Stimulated activated CD8-positive, alpha-beta memory T cell treated with anti-CD3 and anti-CD28 coated beads, Interleukin-15, amount 100 ng/mL, for 1 hour (primary cell): ENCODE data around the gene GPX4.

ENCODE experiments used
- DNase-seq: peaks from one replicate; pipeline ENCODE4 v3.0.0-alpha.2; 2020; ENCODE audit warnings: low read depth

The GPX4 gene

GRCh38 chr19:1084024-1084868 lies 19.5 kb upstream of the GPX4 start:
- DNase-seq = no peak

GRCh38 chr19:1085053-1085658 lies 18.6 kb upstream of the GPX4 start:
- DNase-seq = no peak

- no peak for DNase-seq
These were observed 17.9 kb upstream of the GPX4 start for GRCh38 chr19:1085676-1086442.

GRCh38 chr19:1086613-1087012 lies 17.2 kb upstream of the GPX4 start:
- DNase-seq = no peak

- no peak for DNase-seq
These were observed 15.9 kb upstream of the GPX4 start for GRCh38 chr19:1087813-1088415.

GRCh38 chr19:1088416-1089010 lies 15.3 kb upstream of the GPX4 start:
- no peak for DNase-seq

- no peak for DNase-seq
These were observed 14.5 kb upstream of the GPX4 start for GRCh38 chr19:1089126-1089771.

- DNase-seq = no peak
These were observed 13.9 kb upstream of the GPX4 start for GRCh38 chr19:1089891-1090290.

- DNase-seq = no peak
These were observed 12.9 kb upstream of the GPX4 start for GRCh38 chr19:1090731-1091543.

GRCh38 chr19:1091544-1092175 lies 12.1 kb upstream of the GPX4 start:
- DNase-seq = no peak

GRCh38 chr19:1093330-1093729 lies 10.5 kb upstream of the GPX4 start:
- DNase-seq = no peak

GRCh38 chr19:1093811-1094553 lies 9.8 kb upstream of the GPX4 start:
- no peak for DNase-seq

GRCh38 chr19:1094655-1094977 lies 9.2 kb upstream of the GPX4 start:
- DNase-seq = no peak

GRCh38 chr19:1094978-1095701 lies 8.7 kb upstream of the GPX4 start, which contains the start of gene POLR2E:
POLR2E (minus strand) TSS chr19:1095375; CDS start chr19:1095315, 60 bp downstream.
- peak; percentile 98 for DNase-seq

GRCh38 chr19:1097810-1098176 lies 6.0 kb upstream of the GPX4 start:
- DNase-seq = no peak

GRCh38 chr19:1098177-1099051 lies 5.4 kb upstream of the GPX4 start:
- no peak for DNase-seq

GRCh38 chr19:1101337-1101698 lies 2.5 kb upstream of the GPX4 start:
- no peak for DNase-seq
